Renal cortical epithelial cell (primary cell): ENCODE data around the gene FGF4. TPM values are rescaled to one million over a fixed set of nuclear protein-coding genes. Genes with fewer than 3 reads are reported as not detected.
A peak's percentile ranks its signal among the peaks of the same experiment; 100 is the strongest.

Source experiments
- DNase-seq: peaks from one replicate; pipeline ENCODE4 v3.0.0-alpha.2; 2011; ENCODE audit warnings: low read depth
- total RNA-seq: library from RNA; depleted of rRNA; stranded (reverse); fragments of >200 nt; gene quantifications from 2 replicates; pipeline ENCODE4 v1.2.3, GENCODE V29; 2014

The FGF4 gene
- not detected in 2 replicates for total RNA-seq

- no peak for DNase-seq
Measured at GRCh38 chr11:69775163-69775755, at the start of gene FGF4. Gene FGF4, minus strand, starts transcription at chr11:69775341. Its CDS starts 257 bp downstream, at chr11:69775084.

GRCh38 chr11:69823641-69824265, 48.6 kb upstream of the FGF4 start:
- no peak for DNase-seq

- no peak for DNase-seq
Measured at GRCh38 chr11:69822676-69823494, 47.7 kb upstream of the FGF4 start.

- no peak for DNase-seq
Measured at GRCh38 chr11:69821511-69822040, 46.4 kb upstream of the FGF4 start.

GRCh38 chr11:69820441-69820840, 45.3 kb upstream of the FGF4 start:
- DNase-seq = no peak

GRCh38 chr11:69819541-69820070, 44.5 kb upstream of the FGF4 start:
- no peak for DNase-seq

GRCh38 chr11:69818603-69819441, 43.7 kb upstream of the FGF4 start, which contains the start of gene FGF3:
Gene FGF3, minus strand, starts transcription at chr11:69819416. Its CDS starts 483 bp downstream, at chr11:69818933.
- no peak for DNase-seq

GRCh38 chr11:69818231-69818602, 43.1 kb upstream of the FGF4 start:
- DNase-seq = no peak

- DNase-seq = no peak
Measured at GRCh38 chr11:69817265-69818230, 42.4 kb upstream of the FGF4 start.

- no peak for DNase-seq
Measured at GRCh38 chr11:69816671-69817070, 41.5 kb upstream of the FGF4 start.

- no peak for DNase-seq
Measured at GRCh38 chr11:69815973-69816372, 40.8 kb upstream of the FGF4 start.

GRCh38 chr11:69814902-69815301, 39.8 kb upstream of the FGF4 start:
- DNase-seq = no peak

- no peak for DNase-seq
Measured at GRCh38 chr11:69814411-69814810, 39.3 kb upstream of the FGF4 start.

GRCh38 chr11:69813839-69814238, 38.7 kb upstream of the FGF4 start:
- no peak for DNase-seq

GRCh38 chr11:69812946-69813345, 37.8 kb upstream of the FGF4 start:
- DNase-seq = no peak

GRCh38 chr11:69812256-69812655, 37.1 kb upstream of the FGF4 start:
- DNase-seq = no peak

- no peak for DNase-seq
Measured at GRCh38 chr11:69811431-69811830, 36.3 kb upstream of the FGF4 start.

- no peak for DNase-seq
Measured at GRCh38 chr11:69810289-69811118, 35.4 kb upstream of the FGF4 start.

- DNase-seq = peak; percentile 15
Measured at GRCh38 chr11:69808667-69809086, 33.5 kb upstream of the FGF4 start.
